Epithelial cell of esophagus (primary cell): Measurements from ENCODE around the gene TEX2.

Experiments used
- DNase-seq: peaks from one replicate; pipeline ENCODE4 v3.0.0; 2010; ENCODE audit warnings: low read depth
- H3K4me3 ChIP-seq: 2 replicates; pipeline ENCODE4 v1.5.1; 2011; ENCODE audit warnings: mild to moderate bottlenecking, low read length, control low read depth
- CTCF ChIP-seq: IDR thresholded peaks from 2 replicates; pipeline ENCODE4 v1.5.1; 2011; ENCODE audit warnings: low read depth, mild to moderate bottlenecking, low read length, control low read depth, inconsistent platforms; ENCODE audit not compliant: insufficient read depth; ENCODE audit errors: missing control alignments

Gene TEX2

GRCh38 chr17:64264891-64265290 lies 1.8 kb upstream of the TEX2 start:
- peak; percentile 28 for DNase-seq
- no peak for TF ChIP-seq CTCF
- H3K4me3 ChIP-seq = no peak overlapping the region

GRCh38 chr17:64262198-64262999 lies 661 bp downstream of the TEX2 start:
- TF ChIP-seq CTCF = no peak
- DNase-seq = peak; percentile 40
- H3K4me3 ChIP-seq = peak overlapping the region; percentile 64

- DNase-seq = no peak
- TF ChIP-seq CTCF = no peak
- peak overlapping the region; percentile 64 for H3K4me3 ChIP-seq
Measured at GRCh38 chr17:64261417-64262145, 1.5 kb downstream of the TEX2 start.

- no peak for TF ChIP-seq CTCF
- H3K4me3 ChIP-seq = no peak overlapping the region
- DNase-seq = no peak
Measured at GRCh38 chr17:64260886-64261285, 2.2 kb downstream of the TEX2 start.

GRCh38 chr17:64259922-64260321 lies 3.1 kb downstream of the TEX2 start:
- peak; percentile 84 for DNase-seq
- no peak overlapping the region for H3K4me3 ChIP-seq
- no peak for TF ChIP-seq CTCF

- no peak for TF ChIP-seq CTCF
- no peak for DNase-seq
- no peak overlapping the region for H3K4me3 ChIP-seq
Measured at GRCh38 chr17:64259426-64259825, 3.6 kb downstream of the TEX2 start.
